ENCODE measurements around the gene ZNF564.

ZNF564 gene

DNA sequence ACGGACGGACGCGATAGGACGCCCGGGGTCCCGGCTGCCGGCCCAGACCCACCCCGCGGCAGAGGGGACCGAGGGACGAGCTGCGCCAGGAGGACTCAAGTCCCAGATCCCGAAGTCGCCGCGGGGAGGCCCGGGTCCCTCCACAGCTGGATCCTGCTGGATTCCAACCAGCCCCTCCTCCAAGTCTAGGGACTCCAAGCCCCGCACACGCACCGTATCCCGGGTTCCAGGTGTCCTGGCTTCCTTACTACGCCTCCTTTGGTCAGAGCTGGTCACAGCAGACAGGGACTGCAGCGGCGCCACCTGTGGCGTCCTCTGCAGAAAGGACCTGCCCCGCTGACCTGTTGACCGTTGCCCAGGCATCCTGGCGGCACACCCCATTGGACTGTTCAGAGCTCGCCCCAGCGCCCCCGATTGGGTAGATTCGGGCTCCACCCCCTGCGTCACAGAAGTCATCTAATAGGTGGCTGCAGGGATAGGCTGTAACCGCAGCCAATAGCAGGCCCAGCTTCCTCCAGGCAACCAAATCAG is 37.7 kb downstream of the ZNF564 start:
- H3K4me3 ChIP-seq (ENCODE audit: low read depth, low read length, poor library complexity, severe bottlenecking) = no peak overlapping the region
- H3K36me3 ChIP-seq (ENCODE audit: insufficient read depth, low read length) = no peaks in the 10 kb centered on the region
- peaks cover 13% of the 10 kb centered on the region for H3K9me3 ChIP-seq (ENCODE audit: low read length)
- no peaks in the 10 kb centered on the region for H3K27me3 ChIP-seq (ENCODE audit: insufficient read depth, low read length)
- H3K79me2 ChIP-seq (ENCODE audit: insufficient read depth, low read length) = no peaks in the 10 kb centered on the region
- no peaks in the 10 kb centered on the region for H3K4me1 ChIP-seq (ENCODE audit: insufficient read depth, low read length, severe bottlenecking)
- H3K9me2 ChIP-seq (ENCODE audit: low read depth, low read length) = no peaks in the 10 kb centered on the region
- H4K20me1 ChIP-seq (ENCODE audit: insufficient read depth, low read length) = no peaks in the 10 kb centered on the region
- H3F3A ChIP-seq (ENCODE audit: insufficient read depth, low read length) = no peaks in the 10 kb centered on the region
- no peak overlapping the region for H2AFZ ChIP-seq (ENCODE audit: low read length)
- no peak for TF ChIP-seq EZH2 (IDR thresholded peaks at IDR 0.05; ENCODE audit: borderline replicate concordance, low read length)
- TF ChIP-seq, protein P1, sequence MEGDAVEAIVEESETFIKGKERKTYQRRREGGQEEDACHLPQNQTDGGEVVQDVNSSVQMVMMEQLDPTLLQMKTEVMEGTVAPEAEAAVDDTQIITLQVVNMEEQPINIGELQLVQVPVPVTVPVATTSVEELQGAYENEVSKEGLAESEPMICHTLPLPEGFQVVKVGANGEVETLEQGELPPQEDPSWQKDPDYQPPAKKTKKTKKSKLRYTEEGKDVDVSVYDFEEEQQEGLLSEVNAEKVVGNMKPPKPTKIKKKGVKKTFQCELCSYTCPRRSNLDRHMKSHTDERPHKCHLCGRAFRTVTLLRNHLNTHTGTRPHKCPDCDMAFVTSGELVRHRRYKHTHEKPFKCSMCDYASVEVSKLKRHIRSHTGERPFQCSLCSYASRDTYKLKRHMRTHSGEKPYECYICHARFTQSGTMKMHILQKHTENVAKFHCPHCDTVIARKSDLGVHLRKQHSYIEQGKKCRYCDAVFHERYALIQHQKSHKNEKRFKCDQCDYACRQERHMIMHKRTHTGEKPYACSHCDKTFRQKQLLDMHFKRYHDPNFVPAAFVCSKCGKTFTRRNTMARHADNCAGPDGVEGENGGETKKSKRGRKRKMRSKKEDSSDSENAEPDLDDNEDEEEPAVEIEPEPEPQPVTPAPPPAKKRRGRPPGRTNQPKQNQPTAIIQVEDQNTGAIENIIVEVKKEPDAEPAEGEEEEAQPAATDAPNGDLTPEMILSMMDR (IDR thresholded peaks at IDR 0.05; ENCODE audit: low read length) = no peak
- H3K9ac ChIP-seq (ENCODE audit: low read length) = no peak overlapping the region
- no peak overlapping the region for H3K4me2 ChIP-seq (ENCODE audit: low read length)
- no peak overlapping the region for H3K27ac ChIP-seq (ENCODE audit: low read depth, low read length, poor library complexity, severe bottlenecking)

DNA sequence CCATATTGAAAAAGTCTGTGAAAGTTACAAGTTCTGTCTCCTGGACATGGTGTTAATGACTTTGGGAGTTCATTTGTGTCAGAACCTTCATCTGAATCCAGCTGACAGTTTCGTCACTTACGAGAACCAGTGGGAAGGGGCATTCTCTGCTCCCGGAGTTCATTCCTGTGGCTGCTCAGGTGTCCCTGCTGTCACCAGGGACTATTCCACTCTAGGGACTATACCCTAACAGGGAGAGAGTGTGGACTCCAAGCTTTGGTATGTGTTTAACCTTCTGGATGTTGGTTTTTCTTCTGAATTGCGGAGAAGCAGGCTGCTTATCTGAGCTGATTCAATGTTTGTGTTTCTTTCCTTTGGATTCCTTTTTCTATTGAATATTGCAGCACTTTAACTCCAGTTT is 54.2 kb downstream of the ZNF564 start:
- Histone ChIP-seq H4K20me1 (ENCODE audit: insufficient read depth, low read length) (no peaks in the 10 kb centered on the region), H3K27me3 (ENCODE audit: insufficient read depth, low read length) (no peaks in the 10 kb centered on the region), H3K4me2 (ENCODE audit: low read length) (no peak overlapping the region), H3K9me3 (ENCODE audit: low read length) (0 out of 2 replicates have a peak, but pooled peaks cover 3% of the 10 kb centered on the region), H3K9me2 (ENCODE audit: low read depth, low read length) (no peaks in the 10 kb centered on the region), H3K4me3 (ENCODE audit: low read depth, low read length, poor library complexity, severe bottlenecking) (no peak overlapping the region), H3K4me1 (ENCODE audit: insufficient read depth, low read length, severe bottlenecking) (peaks cover 12% of the 10 kb centered on the region), H2AFZ (ENCODE audit: low read length) (no peak overlapping the region), H3F3A (ENCODE audit: insufficient read depth, low read length) (0 out of 2 replicates have a peak, but pooled peaks cover 3% of the 10 kb centered on the region), H3K9ac (ENCODE audit: low read length) (no peak overlapping the region), H3K27ac (ENCODE audit: low read depth, low read length, poor library complexity, severe bottlenecking) (no peak overlapping the region), H3K36me3 (ENCODE audit: insufficient read depth, low read length) (no peaks in the 10 kb centered on the region), H3K79me2 (ENCODE audit: insufficient read depth, low read length) (no peaks in the 10 kb centered on the region)
- no peak for TF ChIP-seq EZH2 (IDR thresholded peaks at IDR 0.05; ENCODE audit: borderline replicate concordance, low read length)
- TF ChIP-seq, protein P1 (IDR thresholded peaks at IDR 0.05; ENCODE audit: low read length) = no peak

DNA sequence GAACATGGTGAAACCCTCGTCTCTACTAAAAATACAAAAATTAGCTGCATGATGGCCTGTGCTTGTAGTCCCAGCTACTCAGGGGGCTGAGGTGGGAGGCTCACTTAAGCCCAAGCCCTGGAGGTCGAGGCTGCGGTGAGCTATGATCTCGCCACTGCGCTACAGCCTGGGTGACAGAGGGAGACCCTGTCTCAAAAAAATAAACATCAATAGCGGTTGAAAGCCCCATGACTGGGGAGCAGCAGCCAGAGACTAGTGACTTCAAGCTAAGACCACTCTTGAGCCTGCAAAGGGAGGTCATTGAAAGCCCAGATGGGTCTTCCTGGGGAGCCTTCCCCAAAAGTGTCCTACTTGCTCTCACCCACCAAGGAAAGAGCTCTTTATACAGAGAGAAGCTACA is 54.8 kb downstream of the ZNF564 start:
- Histone ChIP-seq H2AFZ (ENCODE audit: low read length) (no peak overlapping the region), H3K9ac (ENCODE audit: low read length) (no peak overlapping the region), H3K9me2 (ENCODE audit: low read depth, low read length) (no peaks in the 10 kb centered on the region), H3K27ac (ENCODE audit: low read depth, low read length, poor library complexity, severe bottlenecking) (no peak overlapping the region), H3K79me2 (ENCODE audit: insufficient read depth, low read length) (no peaks in the 10 kb centered on the region), H3K27me3 (ENCODE audit: insufficient read depth, low read length) (no peaks in the 10 kb centered on the region), H3F3A (ENCODE audit: insufficient read depth, low read length) (0 out of 2 replicates have a peak, but pooled peaks cover 3% of the 10 kb centered on the region), H3K4me2 (ENCODE audit: low read length) (no peak overlapping the region), H3K4me1 (ENCODE audit: insufficient read depth, low read length, severe bottlenecking) (peaks cover 12% of the 10 kb centered on the region), H3K36me3 (ENCODE audit: insufficient read depth, low read length) (no peaks in the 10 kb centered on the region), H4K20me1 (ENCODE audit: insufficient read depth, low read length) (no peaks in the 10 kb centered on the region), H3K4me3 (ENCODE audit: low read depth, low read length, poor library complexity, severe bottlenecking) (no peak overlapping the region), H3K9me3 (ENCODE audit: low read length) (0 out of 2 replicates have a peak, but pooled peaks cover 3% of the 10 kb centered on the region)
- TF ChIP-seq, protein P1 (IDR thresholded peaks at IDR 0.05; ENCODE audit: low read length) = no peak
- TF ChIP-seq EZH2 (IDR thresholded peaks at IDR 0.05; ENCODE audit: borderline replicate concordance, low read length) = no peak
